Breast epithelium (tissue), 3 donors: Measurements from ENCODE around the gene PLOD2.

Experiments
- CTCF ChIP-seq, 3 donors: fragments of 450-650 bp; IDR thresholded peaks; one replicate each; pipeline ENCODE4 v1.5.1; 2016 to 2017; ENCODE audit warnings: antibody characterized with exemption in 3 of 3, mild to moderate bottlenecking in 3 of 3, moderate library complexity in 3 of 3
- POLR2A ChIP-seq: fragments of 450-650 bp; IDR thresholded peaks from one replicate; pipeline ENCODE4 v1.6.1; 2016; ENCODE audit warnings: antibody characterized with exemption, mild to moderate bottlenecking, moderate library complexity
- POLR2AphosphoS5 ChIP-seq, 3 donors: sonication (generic); formaldehyde crosslinking; IDR thresholded peaks; one replicate each; pipeline ENCODE4 v1.6.1; 2017; ENCODE audit warnings: antibody characterized with exemption in 3 of 3

GRCh38 chr3:146117406-146118285 is 43.3 kb downstream of the PLOD2 start:
- TF ChIP-seq CTCF (IDR thresholded peaks at IDR 0.05) = no peak
- TF ChIP-seq POLR2AphosphoS5 (IDR thresholded peaks at IDR 0.05) = no peak
- no peak for TF ChIP-seq POLR2A
